Choroid plexus epithelial cell (primary cell): Measurements from ENCODE around the gene PDZD2.

ENCODE experiments used
- DNase-seq: peaks from one replicate; pipeline ENCODE4 v3.0.0-alpha.2; 2010; ENCODE audit warnings: low read depth
- H3K4me3 ChIP-seq: 2 replicates; pipeline ENCODE4 v1.5.1; 2011; ENCODE audit warnings: low read depth, mild to moderate bottlenecking, control low read depth, low read length, moderate library complexity
- TF ChIP-seq, protein P1 (sequence below): conservative IDR thresholded peaks from 2 replicates; pipeline ENCODE4 v1.5.1; 2011; ENCODE audit warnings: low read depth, mild to moderate bottlenecking, control low read depth, inconsistent platforms, low read length, moderate library complexity

PDZD2 gene

GRCh38 chr5:31605920-31606319 is 33.0 kb upstream of the PDZD2 start:
- no peak overlapping the region for H3K4me3 ChIP-seq
- TF ChIP-seq, protein P1, sequence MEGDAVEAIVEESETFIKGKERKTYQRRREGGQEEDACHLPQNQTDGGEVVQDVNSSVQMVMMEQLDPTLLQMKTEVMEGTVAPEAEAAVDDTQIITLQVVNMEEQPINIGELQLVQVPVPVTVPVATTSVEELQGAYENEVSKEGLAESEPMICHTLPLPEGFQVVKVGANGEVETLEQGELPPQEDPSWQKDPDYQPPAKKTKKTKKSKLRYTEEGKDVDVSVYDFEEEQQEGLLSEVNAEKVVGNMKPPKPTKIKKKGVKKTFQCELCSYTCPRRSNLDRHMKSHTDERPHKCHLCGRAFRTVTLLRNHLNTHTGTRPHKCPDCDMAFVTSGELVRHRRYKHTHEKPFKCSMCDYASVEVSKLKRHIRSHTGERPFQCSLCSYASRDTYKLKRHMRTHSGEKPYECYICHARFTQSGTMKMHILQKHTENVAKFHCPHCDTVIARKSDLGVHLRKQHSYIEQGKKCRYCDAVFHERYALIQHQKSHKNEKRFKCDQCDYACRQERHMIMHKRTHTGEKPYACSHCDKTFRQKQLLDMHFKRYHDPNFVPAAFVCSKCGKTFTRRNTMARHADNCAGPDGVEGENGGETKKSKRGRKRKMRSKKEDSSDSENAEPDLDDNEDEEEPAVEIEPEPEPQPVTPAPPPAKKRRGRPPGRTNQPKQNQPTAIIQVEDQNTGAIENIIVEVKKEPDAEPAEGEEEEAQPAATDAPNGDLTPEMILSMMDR: no peak
- DNase-seq: no peak

- DNase-seq: no peak
- TF ChIP-seq, protein P1: no peak
- no peak overlapping the region for H3K4me3 ChIP-seq
Observed at GRCh38 chr5:31607546-31607945, 31.4 kb upstream of the PDZD2 start.

- DNase-seq: no peak
- TF ChIP-seq, protein P1: no peak
Observed at GRCh38 chr5:31611002-31611401, 27.9 kb upstream of the PDZD2 start.

DNA sequence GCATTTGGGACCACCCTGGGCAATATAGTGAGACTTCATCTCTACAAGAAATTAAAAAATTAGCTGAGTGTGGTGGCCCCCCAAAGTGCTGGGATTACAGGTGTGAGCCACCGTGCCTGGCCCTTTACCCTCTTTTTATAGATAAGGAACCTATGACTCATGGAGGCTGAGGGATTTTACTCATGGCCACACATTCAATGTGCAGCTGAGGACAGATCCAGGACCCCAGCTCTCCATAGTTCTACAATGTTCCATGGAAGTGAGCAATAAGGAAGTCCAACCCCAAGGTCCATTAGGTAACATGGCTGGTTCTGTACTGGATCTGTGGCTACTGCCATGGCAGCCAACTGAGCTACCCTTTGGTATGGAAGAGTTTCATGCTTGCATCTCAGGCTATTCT is 25.3 kb upstream of the PDZD2 start:
- no peak for DNase-seq
- no peak overlapping the region for H3K4me3 ChIP-seq
- TF ChIP-seq, protein P1: no peak

More at GRCh38 chr5:31611002-31611401, 27.9 kb upstream of the PDZD2 start:
- no peak overlapping the region for H3K4me3 ChIP-seq

DNA sequence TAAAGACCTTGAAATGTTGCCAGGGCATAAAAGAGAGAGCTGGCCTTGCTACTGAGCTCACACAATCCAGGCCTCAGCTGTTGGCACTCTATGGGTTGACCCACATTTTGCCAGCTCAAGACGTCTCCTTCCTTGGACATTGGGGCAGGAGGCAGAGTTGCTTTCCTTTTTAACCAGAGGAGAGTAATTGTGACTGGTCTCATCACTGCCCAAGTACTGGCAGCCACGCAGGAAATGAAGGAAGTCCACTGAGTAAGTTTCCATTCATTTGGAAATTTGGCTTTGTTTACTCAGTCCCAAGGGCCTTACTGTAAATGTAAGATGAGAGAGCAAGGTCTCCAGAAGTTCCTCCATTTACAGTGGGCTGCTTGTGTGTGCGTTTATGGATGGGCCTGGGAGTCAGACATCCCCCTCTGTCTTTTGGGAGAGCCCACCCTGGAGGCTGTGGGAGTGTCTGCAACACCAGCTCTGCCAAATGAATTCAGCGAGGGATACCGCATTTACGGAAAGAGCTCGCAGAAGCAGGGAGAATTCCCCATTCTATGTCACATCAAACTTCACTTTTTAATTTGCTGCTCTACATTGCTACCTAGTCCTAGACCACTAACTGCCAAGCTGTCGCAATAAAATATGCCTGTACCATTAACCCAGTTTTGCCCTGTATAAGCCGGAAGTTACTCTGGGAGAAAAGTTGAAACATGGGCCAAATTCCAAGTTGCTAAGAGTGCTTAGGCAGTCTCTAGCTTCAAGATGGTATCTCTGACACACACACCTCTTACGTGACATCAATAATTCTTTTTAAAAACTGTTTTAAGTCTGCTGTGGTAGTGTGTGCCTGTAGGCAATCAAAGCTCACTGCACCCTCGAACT is 24.5 kb upstream of the PDZD2 start:
- no peak overlapping the region for H3K4me3 ChIP-seq
- no peak for DNase-seq
- TF ChIP-seq, protein P1: no peak

DNA sequence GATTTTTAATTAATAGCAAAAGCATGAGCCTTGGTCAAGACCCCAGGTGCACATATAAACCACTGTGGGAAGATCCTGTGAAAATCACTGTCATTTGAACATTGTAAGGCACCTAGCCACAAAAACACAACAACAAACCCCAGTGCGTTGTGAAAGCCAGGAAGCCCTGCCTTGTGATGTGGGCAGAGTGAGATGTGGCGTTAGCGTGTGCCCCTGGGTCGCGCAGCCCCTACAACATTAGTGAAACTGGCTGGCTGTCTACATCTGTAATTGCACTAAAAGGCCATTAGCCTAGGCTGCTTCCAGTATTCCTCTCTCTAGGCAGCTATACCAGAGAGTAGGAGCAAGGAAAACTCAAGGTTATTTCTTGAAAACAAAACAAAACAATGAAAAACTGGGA is 21.1 kb upstream of the PDZD2 start:
- no peak overlapping the region for H3K4me3 ChIP-seq
- no peak for DNase-seq
- TF ChIP-seq, protein P1: no peak

DNA sequence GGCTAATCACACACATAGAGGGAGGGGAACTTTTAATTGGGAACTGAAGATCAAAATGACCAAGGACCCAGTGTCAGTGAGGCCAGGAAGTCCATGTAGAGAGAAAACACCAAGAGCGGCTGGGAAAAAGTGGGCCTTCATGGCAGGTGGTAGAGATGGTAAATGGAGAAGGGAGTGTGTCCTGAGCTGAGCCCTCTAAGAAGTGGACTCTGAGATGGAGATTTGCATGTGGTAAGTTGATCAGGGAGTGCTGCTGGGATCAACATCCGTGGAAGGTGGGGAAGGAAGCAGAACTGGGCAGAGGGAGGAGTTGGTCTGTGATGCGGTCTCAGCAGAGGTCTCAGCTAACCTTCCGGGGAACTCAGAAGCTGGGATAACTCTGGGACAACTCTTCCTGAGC is 18.9 kb upstream of the PDZD2 start:
- no peak overlapping the region for H3K4me3 ChIP-seq
- TF ChIP-seq, protein P1: no peak
- DNase-seq: no peak
